HT1080 (cell line): ENCODE results near the gene KRT32. TPM values are rescaled to one million over a fixed set of nuclear protein-coding genes. Genes with fewer than 3 reads are reported as not detected.
"Not testable (repeated sequence)": the region's sequence is repeated elsewhere in the genome, so short reads cannot be mapped to it uniquely, and the experiment has no call there.

Experiments
- DNase-seq: peaks from one replicate; pipeline ENCODE4 v3.0.0-alpha.2; 2015; ENCODE audit warnings: low read depth
- total RNA-seq: library from RNA; depleted of rRNA; stranded (reverse); fragments of >200 nt; shearing (Covaris generic); gene quantifications from 2 replicates; pipeline ENCODE4 v1.2.3, GENCODE V29; 2014

KRT32 gene
- total RNA-seq, 1 experiment from 2014 or later = not detected

GRCh38 chr17:41464682-41465081 lies 2.5 kb downstream of the KRT32 start:
- DNase-seq = peak; percentile 91

- DNase-seq = no peak
These were observed 3.0 kb downstream of the KRT32 start for GRCh38 chr17:41464173-41464572.

- DNase-seq = no peak
These were observed 3.4 kb downstream of the KRT32 start for GRCh38 chr17:41463746-41464145.

GRCh38 chr17:41462705-41463104 lies 4.5 kb downstream of the KRT32 start:
- DNase-seq = no peak

- no peak for DNase-seq
These were observed 9.5 kb downstream of the KRT32 start for GRCh38 chr17:41457676-41458075.

GRCh38 chr17:41456204-41456603 lies 11.0 kb downstream of the KRT32 start:
- DNase-seq = peak; percentile 24

- no peak for DNase-seq
These were observed 11.9 kb downstream of the KRT32 start for GRCh38 chr17:41455236-41455635.

- no peak for DNase-seq
These were observed 14.1 kb downstream of the KRT32 start for GRCh38 chr17:41453066-41453465.

- DNase-seq = no peak
These were observed 14.9 kb downstream of the KRT32 start for GRCh38 chr17:41452281-41452680.

GRCh38 chr17:41451154-41451728 lies 15.9 kb downstream of the KRT32 start:
- DNase-seq = peak; percentile 28

- no peak for DNase-seq
These were observed 18.2 kb downstream of the KRT32 start for GRCh38 chr17:41449008-41449407.

- no peak for DNase-seq
These were observed 18.7 kb downstream of the KRT32 start for GRCh38 chr17:41448506-41448905.

GRCh38 chr17:41446806-41447205 lies 20.4 kb downstream of the KRT32 start:
- DNase-seq = no peak

GRCh38 chr17:41444640-41445039 lies 22.5 kb downstream of the KRT32 start:
- no peak for DNase-seq

GRCh38 chr17:41444186-41444585 lies 23.0 kb downstream of the KRT32 start:
- DNase-seq = no peak

GRCh38 chr17:41442739-41443138 lies 24.4 kb downstream of the KRT32 start:
- peak; percentile 23 for DNase-seq

GRCh38 chr17:41440531-41441033 lies 26.6 kb downstream of the KRT32 start, which contains the start of gene KRT38:
Gene KRT38 (minus strand): TSS chr17:41440983. CDS start chr17:41440921, 62 bp downstream.
- DNase-seq = no peak

- DNase-seq = no peak
These were observed 27.8 kb downstream of the KRT32 start for GRCh38 chr17:41439375-41439774.

GRCh38 chr17:41437769-41438168 lies 29.4 kb downstream of the KRT32 start:
- DNase-seq = no peak

- no peak for DNase-seq
These were observed 29.9 kb downstream of the KRT32 start for GRCh38 chr17:41437254-41437653.

- no peak for DNase-seq
These were observed 32.8 kb downstream of the KRT32 start for GRCh38 chr17:41434415-41434814.

GRCh38 chr17:41434005-41434404 lies 33.2 kb downstream of the KRT32 start:
- no peak for DNase-seq

GRCh38 chr17:41433586-41433985 lies 33.6 kb downstream of the KRT32 start:
- no peak for DNase-seq

- not testable (repeated sequence) for DNase-seq
These were observed 36.8 kb downstream of the KRT32 start for GRCh38 chr17:41430376-41430775.
